GM23338 (cell line): ENCODE measurements around the gene SGO2. TPM values are rescaled to one million over a fixed set of nuclear protein-coding genes. Genes with fewer than 3 reads are reported as not detected.

ENCODE experiments used
- ATAC-seq: fragments of 200-7000 bp; cut with Tn5 transposase; 3 replicates; pipeline ENCODE4 v1.9.1; 2020
- DNase-seq: peaks from one replicate; pipeline ENCODE4 v3.0.0-alpha.2; 2015; ENCODE audit warnings: low spot score
- H2AFZ ChIP-seq: fragments of 200-600 bp; sonication (generic); 2 replicates; pipeline ENCODE4 v1.8.0; 2016; ENCODE audit warnings: antibody characterized with exemption, mild to moderate bottlenecking, moderate library complexity
- H3F3A ChIP-seq: fragments of 200-600 bp; sonication (generic); replicated peaks from 2 replicates; pipeline ENCODE4 v1.8.0; 2017; ENCODE audit warnings: antibody characterized with exemption, mixed run types, low read depth
- H3K27ac ChIP-seq: fragments of 200-600 bp; sonication (generic); 2 replicates; pipeline ENCODE4 v1.6.1; 2016; ENCODE audit warnings: low read depth
- H3K27me3 ChIP-seq: fragments of 200-600 bp; sonication (generic); 2 replicates; pipeline ENCODE4 v1.8.0; 2016; ENCODE audit warnings: mild to moderate bottlenecking, mixed run types, moderate library complexity; ENCODE audit not compliant: insufficient read depth
- H3K36me3 ChIP-seq: fragments of 200-600 bp; sonication (generic); 2 replicates; pipeline ENCODE4 v1.8.0; 2016; ENCODE audit warnings: mild to moderate bottlenecking; ENCODE audit not compliant: insufficient read depth
- H3K4me1 ChIP-seq: fragments of 200-600 bp; sonication (generic); 2 replicates; pipeline ENCODE4 v1.8.0; 2016; ENCODE audit warnings: mild to moderate bottlenecking, moderate library complexity; ENCODE audit not compliant: insufficient read depth
- H3K4me2 ChIP-seq: fragments of 200-600 bp; sonication (generic); 2 replicates; pipeline ENCODE4 v1.7.1; 2017; ENCODE audit warnings: mixed run types
- H3K4me3 ChIP-seq: fragments of 200-600 bp; sonication (generic); 2 replicates; pipeline ENCODE4 v1.6.1; 2016; ENCODE audit warnings: mixed run types
- H3K79me2 ChIP-seq: fragments of 200-600 bp; sonication (generic); replicated peaks from 2 replicates; pipeline ENCODE4 v1.8.0; 2017; ENCODE audit warnings: mild to moderate bottlenecking; ENCODE audit not compliant: insufficient read depth
- H3K9me2 ChIP-seq: fragments of 200-600 bp; sonication (generic); 2 replicates; pipeline ENCODE4 v1.8.0; 2017; ENCODE audit not compliant: insufficient read depth
- H4K20me1 ChIP-seq: fragments of 200-600 bp; sonication (generic); replicated peaks from 2 replicates; pipeline ENCODE4 v1.8.0; 2017; ENCODE audit warnings: mild to moderate bottlenecking; ENCODE audit not compliant: insufficient read depth
- H3K27ac Mint-ChIP-seq: 2 replicates; pipeline ENCODE4 v1.8.0; 2020; ENCODE audit warnings: inconsistent platforms, mild to moderate bottlenecking, moderate library complexity, mixed read lengths
- H3K27me3 Mint-ChIP-seq: 3 replicates; pipeline ENCODE4 v1.8.0; 2022; ENCODE audit warnings: low read depth, mild to moderate bottlenecking, moderate library complexity, mixed read lengths, inconsistent platforms; ENCODE audit not compliant: insufficient read depth, poor library complexity
- H3K36me3 Mint-ChIP-seq: 3 replicates; pipeline ENCODE4 v1.8.0; 2021; ENCODE audit warnings: low read depth, mild to moderate bottlenecking, inconsistent platforms, moderate library complexity, mixed read lengths
- H3K4me1 Mint-ChIP-seq: 3 replicates; pipeline ENCODE4 v1.8.0; 2020; ENCODE audit warnings: mild to moderate bottlenecking, inconsistent platforms, mixed read lengths
- H3K4me3 Mint-ChIP-seq: 3 replicates; pipeline ENCODE4 v1.8.0; 2021; ENCODE audit warnings: moderate library complexity, mild to moderate bottlenecking, inconsistent platforms, mixed read lengths
- H3K9me3 Mint-ChIP-seq: 3 replicates; pipeline ENCODE4 v1.8.0; 2020; ENCODE audit warnings: moderate library complexity, mild to moderate bottlenecking, inconsistent platforms, mixed read lengths
- CREB1 ChIP-seq: fragments of 250-450 bp; sonication (Bioruptor Pico); IDR thresholded peaks from 2 replicates; pipeline ENCODE4 v1.5.0; 2020; ENCODE audit warnings: low read depth, mild to moderate bottlenecking, moderate library complexity
- POLR2AphosphoS5 ChIP-seq: IDR thresholded peaks from 2 replicates; pipeline ENCODE4 v1.6.1; 2016; ENCODE audit warnings: antibody characterized with exemption, low read depth
- polyA plus RNA-seq: library from polyadenylated mRNA; unstranded; fragments of >200 nt; fragmentation: Nextera tagmentation; extraction: Ambion mirVana; gene quantifications from 2 replicates; pipeline ENCODE4 v1.2.1, GENCODE V29; 2016
- total RNA-seq: library from RNA; depleted of rRNA; stranded (reverse); fragments of >200 nt; shearing (Covaris generic); gene quantifications from 2 replicates; pipeline ENCODE4 v1.2.3, GENCODE V29; 2014
- TF ChIP-seq, protein P1 (sequence below): IDR thresholded peaks from 2 replicates; pipeline ENCODE4 v1.6.1; 2016; ENCODE audit warnings: antibody characterized with exemption
- TF ChIP-seq, protein P2 (sequence below): fragments of 250-450 bp; sonication (Bioruptor Pico); IDR thresholded peaks from 2 replicates; pipeline ENCODE4 v1.5.0; 2020; ENCODE audit warnings: mild to moderate bottlenecking, moderate library complexity
- TF ChIP-seq, protein P3 (sequence below): IDR thresholded peaks from one replicate; pipeline ENCODE4 v1.6.1; 2018; ENCODE audit warnings: antibody characterized with exemption; ENCODE audit not compliant: unreplicated experiment

SGO2 gene
- total and polyA plus RNA-seq, 2 experiments from 2014 or later, result 32.6 to 47.7 TPM

DNA sequence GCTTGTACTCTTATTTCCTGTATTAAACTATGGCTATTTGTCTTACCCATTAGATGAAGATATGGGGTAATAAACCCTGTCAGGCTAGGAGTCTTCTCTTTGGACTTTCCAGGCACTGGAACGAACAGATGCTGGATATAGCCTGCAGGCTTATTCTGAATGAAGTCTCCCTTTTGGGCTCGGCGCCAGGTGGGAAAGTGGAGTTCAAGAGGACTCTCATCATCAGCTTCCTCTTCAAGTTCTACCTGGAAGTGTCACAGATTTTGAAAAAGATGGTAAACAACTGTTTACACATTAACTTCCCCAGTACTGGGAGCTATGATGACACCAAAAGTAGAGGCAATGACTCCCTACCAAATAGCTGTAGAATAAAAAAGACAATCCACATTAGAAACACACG lies 87.7 kb downstream of the SGO2 start:
- H4K20me1 ChIP-seq, result no peaks in the 10 kb centered on the region
- no peaks in the 10 kb centered on the region for H3K4me1 ChIP-seq
- Mint-ChIP-seq H3K4me1 (no peaks in the 10 kb centered on the region), H3K27ac (no peak overlapping the region), H3K27me3 (no peaks in the 10 kb centered on the region), H3K4me3 (no peak overlapping the region), H3K9me3 (no peaks in the 10 kb centered on the region), H3K36me3 (no peaks in the 10 kb centered on the region)
- no peaks in the 10 kb centered on the region for H3K79me2 ChIP-seq
- TF ChIP-seq, protein P1, sequence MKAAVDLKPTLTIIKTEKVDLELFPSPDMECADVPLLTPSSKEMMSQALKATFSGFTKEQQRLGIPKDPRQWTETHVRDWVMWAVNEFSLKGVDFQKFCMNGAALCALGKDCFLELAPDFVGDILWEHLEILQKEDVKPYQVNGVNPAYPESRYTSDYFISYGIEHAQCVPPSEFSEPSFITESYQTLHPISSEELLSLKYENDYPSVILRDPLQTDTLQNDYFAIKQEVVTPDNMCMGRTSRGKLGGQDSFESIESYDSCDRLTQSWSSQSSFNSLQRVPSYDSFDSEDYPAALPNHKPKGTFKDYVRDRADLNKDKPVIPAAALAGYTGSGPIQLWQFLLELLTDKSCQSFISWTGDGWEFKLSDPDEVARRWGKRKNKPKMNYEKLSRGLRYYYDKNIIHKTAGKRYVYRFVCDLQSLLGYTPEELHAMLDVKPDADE, result no peak
- TF ChIP-seq, protein P2, sequence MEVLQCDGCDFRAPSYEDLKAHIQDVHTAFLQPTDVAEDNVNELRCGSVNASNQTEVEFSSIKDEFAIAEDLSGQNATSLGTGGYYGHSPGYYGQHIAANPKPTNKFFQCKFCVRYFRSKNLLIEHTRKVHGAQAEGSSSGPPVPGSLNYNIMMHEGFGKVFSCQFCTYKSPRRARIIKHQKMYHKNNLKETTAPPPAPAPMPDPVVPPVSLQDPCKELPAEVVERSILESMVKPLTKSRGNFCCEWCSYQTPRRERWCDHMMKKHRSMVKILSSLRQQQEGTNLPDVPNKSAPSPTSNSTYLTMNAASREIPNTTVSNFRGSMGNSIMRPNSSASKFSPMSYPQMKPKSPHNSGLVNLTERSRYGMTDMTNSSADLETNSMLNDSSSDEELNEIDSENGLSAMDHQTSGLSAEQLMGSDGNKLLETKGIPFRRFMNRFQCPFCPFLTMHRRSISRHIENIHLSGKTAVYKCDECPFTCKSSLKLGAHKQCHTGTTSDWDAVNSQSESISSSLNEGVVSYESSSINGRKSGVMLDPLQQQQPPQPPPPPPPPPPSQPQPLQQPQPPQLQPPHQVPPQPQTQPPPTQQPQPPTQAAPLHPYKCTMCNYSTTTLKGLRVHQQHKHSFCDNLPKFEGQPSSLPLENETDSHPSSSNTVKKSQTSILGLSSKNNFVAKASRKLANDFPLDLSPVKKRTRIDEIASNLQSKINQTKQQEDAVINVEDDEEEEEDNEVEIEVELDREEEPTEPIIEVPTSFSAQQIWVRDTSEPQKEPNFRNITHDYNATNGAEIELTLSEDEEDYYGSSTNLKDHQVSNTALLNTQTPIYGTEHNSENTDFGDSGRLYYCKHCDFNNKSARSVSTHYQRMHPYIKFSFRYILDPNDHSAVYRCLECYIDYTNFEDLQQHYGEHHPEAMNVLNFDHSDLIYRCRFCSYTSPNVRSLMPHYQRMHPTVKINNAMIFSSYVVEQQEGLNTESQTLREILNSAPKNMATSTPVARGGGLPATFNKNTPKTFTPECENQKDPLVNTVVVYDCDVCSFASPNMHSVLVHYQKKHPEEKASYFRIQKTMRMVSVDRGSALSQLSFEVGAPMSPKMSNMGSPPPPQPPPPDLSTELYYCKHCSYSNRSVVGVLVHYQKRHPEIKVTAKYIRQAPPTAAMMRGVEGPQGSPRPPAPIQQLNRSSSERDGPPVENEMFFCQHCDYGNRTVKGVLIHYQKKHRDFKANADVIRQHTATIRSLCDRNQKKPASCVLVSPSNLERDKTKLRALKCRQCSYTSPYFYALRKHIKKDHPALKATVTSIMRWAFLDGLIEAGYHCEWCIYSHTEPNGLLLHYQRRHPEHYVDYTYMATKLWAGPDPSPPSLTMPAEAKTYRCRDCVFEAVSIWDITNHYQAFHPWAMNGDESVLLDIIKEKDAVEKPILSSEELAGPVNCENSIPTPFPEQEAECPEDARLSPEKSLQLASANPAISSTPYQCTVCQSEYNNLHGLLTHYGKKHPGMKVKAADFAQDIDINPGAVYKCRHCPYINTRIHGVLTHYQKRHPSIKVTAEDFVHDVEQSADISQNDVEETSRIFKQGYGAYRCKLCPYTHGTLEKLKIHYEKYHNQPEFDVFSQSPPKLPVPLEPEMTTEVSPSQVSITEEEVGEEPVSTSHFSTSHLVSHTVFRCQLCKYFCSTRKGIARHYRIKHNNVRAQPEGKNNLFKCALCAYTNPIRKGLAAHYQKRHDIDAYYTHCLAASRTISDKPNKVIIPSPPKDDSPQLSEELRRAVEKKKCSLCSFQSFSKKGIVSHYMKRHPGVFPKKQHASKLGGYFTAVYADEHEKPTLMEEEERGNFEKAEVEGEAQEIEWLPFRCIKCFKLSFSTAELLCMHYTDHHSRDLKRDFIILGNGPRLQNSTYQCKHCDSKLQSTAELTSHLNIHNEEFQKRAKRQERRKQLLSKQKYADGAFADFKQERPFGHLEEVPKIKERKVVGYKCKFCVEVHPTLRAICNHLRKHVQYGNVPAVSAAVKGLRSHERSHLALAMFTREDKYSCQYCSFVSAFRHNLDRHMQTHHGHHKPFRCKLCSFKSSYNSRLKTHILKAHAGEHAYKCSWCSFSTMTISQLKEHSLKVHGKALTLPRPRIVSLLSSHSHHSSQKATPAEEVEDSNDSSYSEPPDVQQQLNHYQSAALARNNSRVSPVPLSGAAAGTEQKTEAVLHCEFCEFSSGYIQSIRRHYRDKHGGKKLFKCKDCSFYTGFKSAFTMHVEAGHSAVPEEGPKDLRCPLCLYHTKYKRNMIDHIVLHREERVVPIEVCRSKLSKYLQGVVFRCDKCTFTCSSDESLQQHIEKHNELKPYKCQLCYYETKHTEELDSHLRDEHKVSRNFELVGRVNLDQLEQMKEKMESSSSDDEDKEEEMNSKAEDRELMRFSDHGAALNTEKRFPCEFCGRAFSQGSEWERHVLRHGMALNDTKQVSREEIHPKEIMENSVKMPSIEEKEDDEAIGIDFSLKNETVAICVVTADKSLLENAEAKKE (CRISPR knock-in tag), result no peak
- TF ChIP-seq POLR2AphosphoS5, result no peak
- no peak for TF ChIP-seq CREB1 (CRISPR knock-in tag)
- H3K9me2 ChIP-seq, result no peaks in the 10 kb centered on the region
- H3F3A ChIP-seq, result no peaks in the 10 kb centered on the region
- H3K27me3 ChIP-seq, result no peaks in the 10 kb centered on the region
- H3K36me3 ChIP-seq, result no peaks in the 10 kb centered on the region
- no peak overlapping the region for H3K4me2 ChIP-seq
- no peak overlapping the region for H2AFZ ChIP-seq
- no peak for ATAC-seq
- H3K27ac ChIP-seq, result no peak overlapping the region
- no peak overlapping the region for H3K4me3 ChIP-seq
- DNase-seq, result no peak

DNA sequence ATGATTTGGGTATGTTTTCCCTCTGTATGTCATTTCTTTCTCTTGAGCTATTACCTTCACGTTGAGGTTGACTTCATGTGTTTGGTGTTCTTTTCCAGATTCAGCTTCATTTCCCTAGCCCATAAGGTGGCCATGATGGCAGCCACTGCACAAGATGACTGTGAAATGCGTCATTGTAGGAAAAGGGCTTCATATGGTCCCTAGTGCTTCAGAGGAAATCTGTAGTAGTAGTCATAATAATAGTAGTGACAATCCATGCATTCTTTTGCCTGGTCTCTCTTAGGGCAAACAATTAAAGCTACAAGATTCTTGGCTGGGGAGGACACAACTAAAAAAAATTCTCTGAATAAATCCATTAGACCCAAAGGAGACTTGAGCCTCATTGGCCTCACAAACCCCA lies 88.2 kb downstream of the SGO2 start:
- no peaks in the 10 kb centered on the region for H3K36me3 Mint-ChIP-seq
- Histone ChIP-seq H3K27me3 (no peaks in the 10 kb centered on the region), H3K36me3 (no peaks in the 10 kb centered on the region), H3K9me2 (no peaks in the 10 kb centered on the region), H3K4me3 (no peak overlapping the region), H3K79me2 (no peaks in the 10 kb centered on the region), H3K4me2 (no peak overlapping the region), H2AFZ (no peak overlapping the region), H3F3A (no peaks in the 10 kb centered on the region), H3K4me1 (no peaks in the 10 kb centered on the region), H3K27ac (no peak overlapping the region), H4K20me1 (no peaks in the 10 kb centered on the region)
- H3K27me3 Mint-ChIP-seq, result no peaks in the 10 kb centered on the region
- H3K27ac Mint-ChIP-seq, result no peak overlapping the region
- H3K4me1 Mint-ChIP-seq, result no peaks in the 10 kb centered on the region
- no peaks in the 10 kb centered on the region for H3K9me3 Mint-ChIP-seq
- ATAC-seq, result no peak
- DNase-seq, result no peak
- H3K4me3 Mint-ChIP-seq, result no peak overlapping the region
- TF ChIP-seq POLR2AphosphoS5 (no peak), CREB1 (CRISPR knock-in tag) (no peak)
- TF ChIP-seq, protein P3, sequence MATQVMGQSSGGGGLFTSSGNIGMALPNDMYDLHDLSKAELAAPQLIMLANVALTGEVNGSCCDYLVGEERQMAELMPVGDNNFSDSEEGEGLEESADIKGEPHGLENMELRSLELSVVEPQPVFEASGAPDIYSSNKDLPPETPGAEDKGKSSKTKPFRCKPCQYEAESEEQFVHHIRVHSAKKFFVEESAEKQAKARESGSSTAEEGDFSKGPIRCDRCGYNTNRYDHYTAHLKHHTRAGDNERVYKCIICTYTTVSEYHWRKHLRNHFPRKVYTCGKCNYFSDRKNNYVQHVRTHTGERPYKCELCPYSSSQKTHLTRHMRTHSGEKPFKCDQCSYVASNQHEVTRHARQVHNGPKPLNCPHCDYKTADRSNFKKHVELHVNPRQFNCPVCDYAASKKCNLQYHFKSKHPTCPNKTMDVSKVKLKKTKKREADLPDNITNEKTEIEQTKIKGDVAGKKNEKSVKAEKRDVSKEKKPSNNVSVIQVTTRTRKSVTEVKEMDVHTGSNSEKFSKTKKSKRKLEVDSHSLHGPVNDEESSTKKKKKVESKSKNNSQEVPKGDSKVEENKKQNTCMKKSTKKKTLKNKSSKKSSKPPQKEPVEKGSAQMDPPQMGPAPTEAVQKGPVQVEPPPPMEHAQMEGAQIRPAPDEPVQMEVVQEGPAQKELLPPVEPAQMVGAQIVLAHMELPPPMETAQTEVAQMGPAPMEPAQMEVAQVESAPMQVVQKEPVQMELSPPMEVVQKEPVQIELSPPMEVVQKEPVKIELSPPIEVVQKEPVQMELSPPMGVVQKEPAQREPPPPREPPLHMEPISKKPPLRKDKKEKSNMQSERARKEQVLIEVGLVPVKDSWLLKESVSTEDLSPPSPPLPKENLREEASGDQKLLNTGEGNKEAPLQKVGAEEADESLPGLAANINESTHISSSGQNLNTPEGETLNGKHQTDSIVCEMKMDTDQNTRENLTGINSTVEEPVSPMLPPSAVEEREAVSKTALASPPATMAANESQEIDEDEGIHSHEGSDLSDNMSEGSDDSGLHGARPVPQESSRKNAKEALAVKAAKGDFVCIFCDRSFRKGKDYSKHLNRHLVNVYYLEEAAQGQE, result no peak
- TF ChIP-seq, protein P1, result no peak
